ENCODE measurements around the gene CADM2. TPM values are rescaled to one million over a fixed set of nuclear protein-coding genes. Genes with fewer than 3 reads are reported as not detected.

CADM2 gene
- total RNA-seq, 1 experiment from 2014 or later: 0.64 TPM

GRCh38 chr3:85821130-85821756 is 862.5 kb downstream of the CADM2 start:
- no peaks in the 10 kb centered on the region for H3K9me3 ChIP-seq (ENCODE audit: control insufficient read depth, insufficient read depth, low read depth, low read length)
- H3K4me3 ChIP-seq (ENCODE audit: low read depth in 2 of 2, low read length in 2 of 2): no peak overlapping the region
- no peaks in the 10 kb centered on the region for H3K36me3 ChIP-seq (ENCODE audit: control insufficient read depth, insufficient read depth, low read length)
- no peak overlapping the region for H3K27ac ChIP-seq (ENCODE audit: low read length)
- no peaks in the 10 kb centered on the region for H3K27me3 ChIP-seq (ENCODE audit: control insufficient read depth, insufficient read depth, low read length)
- DNase-seq (ENCODE audit: low read depth, low spot score): no peak
- no peak for TF ChIP-seq TCF7L2 (IDR thresholded peaks at IDR 0.05; ENCODE audit: low read depth, low read length)
- no peak for TF ChIP-seq REST (IDR thresholded peaks at IDR 0.05; ENCODE audit: insufficient read depth in 1 of 2, low read depth in 2 of 2, low read length in 1 of 2)
- TF ChIP-seq CTCF (IDR thresholded peaks at IDR 0.05): peak; percentile 60
- in situ Hi-C loops (cut with HindIII; ENCODE audit: low pct_unique_long_range_greater_than_20kb, low sequenced_read_pairs): no loop called here
- ChIA-PET POLR2A (no interaction called here), CTCF (no interaction called here)
- intact Hi-C loops (cut with micrococcal nuclease; ENCODE audit: unreplicated experiment): loop anchor here (5.0 kb wide), 2 partner anchors 426 to 741 kb away; no protein-coding TSS in a partner anchor
- BruUV-seq (replicated peaks): no TSS peak
- H3K4me1 ChIP-seq (ENCODE audit: control insufficient read depth, insufficient read depth, low read length): no peaks in the 10 kb centered on the region
- ATAC-seq: no peak

- DNase-seq (ENCODE audit: low read depth, low spot score) (no peak), ATAC-seq (no peak)
- intact Hi-C loops (cut with micrococcal nuclease; ENCODE audit: unreplicated experiment) (no loop called here), in situ Hi-C loops (cut with HindIII; ENCODE audit: low pct_unique_long_range_greater_than_20kb, low sequenced_read_pairs) (no loop called here)
- no peaks in the 10 kb centered on the region for H3K27me3 ChIP-seq (ENCODE audit: control insufficient read depth, insufficient read depth, low read length)
- no peaks in the 10 kb centered on the region for H3K4me1 ChIP-seq (ENCODE audit: control insufficient read depth, insufficient read depth, low read length)
- no peak overlapping the region for H3K27ac ChIP-seq (ENCODE audit: low read length)
- no peaks in the 10 kb centered on the region for H3K36me3 ChIP-seq (ENCODE audit: control insufficient read depth, insufficient read depth, low read length)
- no TSS peak for BruUV-seq (replicated peaks)
- ChIA-PET CTCF (no interaction called here), POLR2A (no interaction called here)
- TF ChIP-seq POLR2AphosphoS5 (IDR thresholded peaks at IDR 0.05; ENCODE audit: low read depth, low read length): no peak
- no peak for TF ChIP-seq TCF7L2 (IDR thresholded peaks at IDR 0.05; ENCODE audit: low read depth, low read length)
- no peak for TF ChIP-seq REST (IDR thresholded peaks at IDR 0.05; ENCODE audit: insufficient read depth in 1 of 2, low read depth in 2 of 2, low read length in 1 of 2)
- TF ChIP-seq SIN3A (IDR thresholded peaks at IDR 0.05; ENCODE audit: borderline replicate concordance, insufficient read depth, low read depth, low read length): no peak
- no peak for TF ChIP-seq CTCF (IDR thresholded peaks at IDR 0.05)
- no peak overlapping the region for H3K4me3 ChIP-seq (ENCODE audit: low read depth in 2 of 2, low read length in 2 of 2)
- no peaks in the 10 kb centered on the region for H3K9me3 ChIP-seq (ENCODE audit: control insufficient read depth, insufficient read depth, low read depth, low read length)
Measured at GRCh38 chr3:85835857-85836440, 877.2 kb downstream of the CADM2 start.
